ENCODE measurements around the gene NOSTRIN.

Gene NOSTRIN

DNA sequence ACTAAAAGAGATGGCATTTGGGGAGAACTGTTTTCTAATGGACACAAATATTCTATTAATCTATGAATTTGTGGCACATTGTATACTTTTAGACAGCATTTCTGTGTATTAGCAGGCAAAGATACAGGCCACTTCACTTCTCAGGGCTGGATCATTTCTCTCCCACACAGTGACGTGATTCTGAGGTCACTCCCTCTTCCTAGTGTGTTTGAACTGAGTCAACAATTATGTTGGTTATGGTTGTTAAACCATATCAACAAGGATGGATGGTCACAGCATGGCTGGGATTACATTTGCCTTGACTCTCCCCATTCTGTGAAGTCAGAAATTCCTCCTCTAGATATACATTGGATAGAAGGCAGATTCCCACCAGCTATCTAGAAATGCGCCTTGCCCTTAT lies 11.6 kb downstream of the NOSTRIN start:
- no CpG with 5 or more reads among the region's 2 CpGs for WGBS (ENCODE audit: extremely low coverage, insufficient coverage, insufficient read length)
- Histone ChIP-seq H3K4me2 (ENCODE audit: low read length) (no peak overlapping the region), H3K4ac (ENCODE audit: low read depth, low read length) (no peak overlapping the region), H3K18ac (ENCODE audit: low read length) (no peak overlapping the region), H3K4me3 (ENCODE audit: low read depth, low read length) (no peak overlapping the region), H3K36me3 (ENCODE audit: control insufficient read depth in 1 of 2, insufficient read depth in 2 of 2, low read length in 2 of 2) (no peaks in the 10 kb centered on the region), H3K14ac (ENCODE audit: low read length) (no peak overlapping the region), H3K9ac (ENCODE audit: low read length) (no peak overlapping the region), H4K91ac (ENCODE audit: low read depth, low read length) (no peak overlapping the region), H3K27me3 (ENCODE audit: insufficient read depth, low read length) (no peaks in the 10 kb centered on the region), H3K27ac (ENCODE audit: low read depth, low read length) (no peak overlapping the region), H4K8ac (ENCODE audit: low read depth, low read length) (no peak overlapping the region), H3K9me3 (ENCODE audit: insufficient read depth, low read depth, low read length) (no peaks in the 10 kb centered on the region), H2BK12ac (ENCODE audit: low read length) (no peak overlapping the region), H2AK5ac (ENCODE audit: low read length) (no peak overlapping the region), H4K12ac (ENCODE audit: low read depth, low read length) (no peak overlapping the region), H3K79me1 (ENCODE audit: low read length) (peaks cover 7% of the 10 kb centered on the region), H3K23ac (ENCODE audit: low read length) (no peak overlapping the region), H2BK120ac (ENCODE audit: insufficient read depth, low read length, poor library complexity) (no peak overlapping the region), H2BK5ac (ENCODE audit: low read depth, low read length, poor library complexity) (no peak overlapping the region), H2AFZ (ENCODE audit: insufficient read depth, low read length, poor library complexity) (no peak overlapping the region), H3K79me2 (ENCODE audit: control insufficient read depth, insufficient read depth, low read length, poor library complexity) (no peaks in the 10 kb centered on the region), H3K4me1 (ENCODE audit: control insufficient read depth in 1 of 2, insufficient read depth in 2 of 2, low read length in 2 of 2) (peaks cover 10 to 15% of the 10 kb centered on the region in 2 experiments)
- no peak for DNase-seq

DNA sequence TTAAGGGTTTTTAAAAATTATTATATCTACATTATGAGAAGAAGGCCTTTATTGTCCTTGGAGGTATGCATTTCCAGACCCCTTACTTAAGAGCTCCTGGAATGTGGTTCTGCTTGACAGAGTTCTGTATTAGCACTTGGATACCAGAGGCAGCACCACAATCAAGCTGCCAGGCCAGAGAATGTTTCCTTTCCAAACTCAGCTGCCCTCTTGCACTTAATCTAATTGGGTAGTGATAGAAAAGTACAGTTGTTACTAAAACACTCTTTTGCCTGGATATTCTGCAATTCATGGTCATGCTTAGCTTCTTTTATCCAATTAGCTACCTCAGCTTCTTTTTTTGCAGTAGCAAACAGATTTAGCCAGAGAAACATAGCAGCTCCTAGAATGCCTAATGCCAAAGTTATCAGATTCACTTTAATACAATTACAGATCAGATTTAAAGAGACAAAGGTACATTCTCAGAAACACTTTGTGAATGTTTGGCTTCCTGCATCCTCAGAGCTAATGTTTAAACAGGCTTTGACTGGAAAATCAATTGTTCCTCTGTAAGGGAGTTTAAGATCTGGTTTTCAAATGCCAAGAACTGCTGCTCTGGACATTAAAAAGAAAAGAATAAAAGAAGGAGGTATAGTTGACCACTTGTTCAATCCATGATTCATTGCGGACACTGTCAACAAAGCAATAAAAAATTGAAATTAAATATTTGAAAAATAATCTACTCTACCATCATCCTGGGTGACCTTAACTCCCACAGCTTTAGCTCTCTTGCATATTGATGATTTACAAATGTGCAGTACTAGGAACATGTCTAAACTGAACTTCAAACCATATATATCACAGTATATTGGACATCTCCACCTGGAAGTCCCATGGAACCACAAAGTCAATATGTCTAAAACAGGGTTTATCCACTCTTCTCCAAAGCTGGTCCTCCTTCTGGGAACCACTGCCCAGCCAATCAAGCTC lies 12.8 kb downstream of the NOSTRIN start:
- H3K27ac ChIP-seq (ENCODE audit: low read depth, low read length) = peak overlapping the region; percentile 29
- no peak overlapping the region for H2AFZ ChIP-seq (ENCODE audit: insufficient read depth, low read length, poor library complexity)
- no peak overlapping the region for H2BK120ac ChIP-seq (ENCODE audit: insufficient read depth, low read length, poor library complexity)
- peak overlapping the region; percentile 84 for H2BK12ac ChIP-seq (ENCODE audit: low read length)
- H3K4me1 ChIP-seq (ENCODE audit: control insufficient read depth in 1 of 2, insufficient read depth in 2 of 2, low read length in 2 of 2) = peaks cover 10 to 15% of the 10 kb centered on the region in 2 experiments
- H3K9me3 ChIP-seq (ENCODE audit: insufficient read depth, low read depth, low read length) = no peaks in the 10 kb centered on the region
- H3K27me3 ChIP-seq (ENCODE audit: insufficient read depth, low read length) = no peaks in the 10 kb centered on the region
- H3K79me1 ChIP-seq (ENCODE audit: low read length) = peaks cover 7% of the 10 kb centered on the region
- H3K4ac ChIP-seq (ENCODE audit: low read depth, low read length) = no peak overlapping the region
- H3K36me3 ChIP-seq (ENCODE audit: control insufficient read depth in 1 of 2, insufficient read depth in 2 of 2, low read length in 2 of 2) = no peaks in the 10 kb centered on the region
- H3K4me3 ChIP-seq (ENCODE audit: low read depth, low read length) = no peak overlapping the region
- peak overlapping the region; percentile 43 for H4K91ac ChIP-seq (ENCODE audit: low read depth, low read length)
- peak overlapping the region; percentile 57 for H3K14ac ChIP-seq (ENCODE audit: low read length)
- H3K9ac ChIP-seq (ENCODE audit: low read length) = no peak overlapping the region
- H3K4me2 ChIP-seq (ENCODE audit: low read length) = no peak overlapping the region
- no peak overlapping the region for H2BK5ac ChIP-seq (ENCODE audit: low read depth, low read length, poor library complexity)
- no peak overlapping the region for H3K18ac ChIP-seq (ENCODE audit: low read length)
- H2AK5ac ChIP-seq (ENCODE audit: low read length) = no peak overlapping the region
- no peak overlapping the region for H3K23ac ChIP-seq (ENCODE audit: low read length)
- H3K79me2 ChIP-seq (ENCODE audit: control insufficient read depth, insufficient read depth, low read length, poor library complexity) = no peaks in the 10 kb centered on the region
- no peak for DNase-seq
- no peak overlapping the region for H4K12ac ChIP-seq (ENCODE audit: low read depth, low read length)
- H4K8ac ChIP-seq (ENCODE audit: low read depth, low read length) = no peak overlapping the region
- no CpG with 5 or more reads among the region's 1 CpG for WGBS (ENCODE audit: extremely low coverage, insufficient coverage, insufficient read length)

DNA sequence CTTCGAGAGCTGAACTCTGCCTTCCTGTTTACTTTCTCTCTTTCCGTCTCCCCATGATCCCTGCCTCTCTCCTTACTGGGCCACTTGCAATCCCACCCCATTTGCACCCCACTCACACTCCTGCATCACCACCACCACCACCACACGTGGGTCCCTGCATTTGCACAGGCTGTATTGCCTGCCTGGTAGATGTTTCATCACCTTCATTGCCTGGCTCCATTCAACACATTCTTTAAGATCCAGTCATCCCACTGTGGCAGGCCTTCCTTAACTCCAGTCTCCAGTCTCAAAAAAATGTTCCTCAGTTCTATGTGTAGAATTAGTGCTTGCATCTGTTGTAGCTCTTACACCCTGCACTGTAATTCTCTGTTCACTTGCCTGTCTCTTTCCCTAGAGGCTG lies 13.9 kb downstream of the NOSTRIN start:
- Histone ChIP-seq H3K27me3 (ENCODE audit: insufficient read depth, low read length) (no peaks in the 10 kb centered on the region), H4K12ac (ENCODE audit: low read depth, low read length) (no peak overlapping the region), H2BK12ac (ENCODE audit: low read length) (no peak overlapping the region), H3K9me3 (ENCODE audit: insufficient read depth, low read depth, low read length) (no peaks in the 10 kb centered on the region), H2BK120ac (ENCODE audit: insufficient read depth, low read length, poor library complexity) (no peak overlapping the region), H3K23ac (ENCODE audit: low read length) (no peak overlapping the region), H2BK5ac (ENCODE audit: low read depth, low read length, poor library complexity) (no peak overlapping the region), H3K36me3 (ENCODE audit: control insufficient read depth in 1 of 2, insufficient read depth in 2 of 2, low read length in 2 of 2) (no peaks in the 10 kb centered on the region), H3K4me2 (ENCODE audit: low read length) (no peak overlapping the region), H3K4me3 (ENCODE audit: low read depth, low read length) (no peak overlapping the region), H3K18ac (ENCODE audit: low read length) (no peak overlapping the region), H3K79me1 (ENCODE audit: low read length) (peaks cover 7% of the 10 kb centered on the region), H3K4ac (ENCODE audit: low read depth, low read length) (no peak overlapping the region), H2AFZ (ENCODE audit: insufficient read depth, low read length, poor library complexity) (no peak overlapping the region), H2AK5ac (ENCODE audit: low read length) (no peak overlapping the region), H3K9ac (ENCODE audit: low read length) (no peak overlapping the region), H4K91ac (ENCODE audit: low read depth, low read length) (no peak overlapping the region), H3K79me2 (ENCODE audit: control insufficient read depth, insufficient read depth, low read length, poor library complexity) (no peaks in the 10 kb centered on the region), H4K8ac (ENCODE audit: low read depth, low read length) (no peak overlapping the region), H3K14ac (ENCODE audit: low read length) (no peak overlapping the region), H3K4me1 (ENCODE audit: control insufficient read depth in 1 of 2, insufficient read depth in 2 of 2, low read length in 2 of 2) (peaks cover 10 to 15% of the 10 kb centered on the region in 2 experiments), H3K27ac (ENCODE audit: low read depth, low read length) (no peak overlapping the region)
- peak; percentile 45 to 72 for DNase-seq
- no CpG with 5 or more reads among the region's 3 CpGs for WGBS (ENCODE audit: extremely low coverage, insufficient coverage, insufficient read length)

DNA sequence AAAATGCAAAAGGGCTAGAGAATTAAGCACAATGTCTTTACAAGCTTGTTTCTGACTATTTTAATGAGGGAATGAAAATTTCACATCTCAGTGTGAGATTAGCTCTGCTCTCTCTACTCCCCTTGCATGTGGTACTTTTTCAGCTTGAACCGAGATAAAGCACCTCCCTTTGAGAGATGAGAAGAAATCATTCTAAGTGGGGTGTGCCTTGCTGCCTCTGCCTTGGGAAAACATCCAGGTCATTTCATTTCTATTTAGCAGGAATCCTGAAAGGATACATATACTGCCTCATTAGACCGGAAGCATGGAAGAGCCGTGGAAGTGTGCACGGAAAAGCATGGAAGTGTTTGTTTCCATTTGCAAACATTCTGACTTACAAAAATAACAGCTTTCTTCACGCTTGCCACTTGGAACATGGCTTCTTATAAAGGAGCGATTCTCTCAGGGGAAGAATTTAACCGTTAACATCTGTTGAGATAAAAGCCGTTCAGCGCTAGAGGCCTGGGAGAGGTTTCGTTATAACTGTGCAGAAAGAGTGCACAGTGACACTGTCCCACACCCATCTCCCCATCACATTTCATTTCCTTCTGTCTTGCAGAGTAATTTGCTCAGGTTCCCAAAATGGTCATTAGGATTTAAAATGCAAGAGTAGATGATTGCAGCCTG lies 16.7 kb downstream of the NOSTRIN start:
- no peak overlapping the region for H3K14ac ChIP-seq (ENCODE audit: low read length)
- H3K18ac ChIP-seq (ENCODE audit: low read length) = no peak overlapping the region
- H3K4me2 ChIP-seq (ENCODE audit: low read length) = no peak overlapping the region
- no peaks in the 10 kb centered on the region for H3K9me3 ChIP-seq (ENCODE audit: insufficient read depth, low read depth, low read length)
- no peaks in the 10 kb centered on the region for H3K36me3 ChIP-seq (ENCODE audit: control insufficient read depth in 1 of 2, insufficient read depth in 2 of 2, low read length in 2 of 2)
- no peak overlapping the region for H2BK120ac ChIP-seq (ENCODE audit: insufficient read depth, low read length, poor library complexity)
- no peak overlapping the region for H3K27ac ChIP-seq (ENCODE audit: low read depth, low read length)
- H3K79me2 ChIP-seq (ENCODE audit: control insufficient read depth, insufficient read depth, low read length, poor library complexity) = no peaks in the 10 kb centered on the region
- H2AK5ac ChIP-seq (ENCODE audit: low read length) = no peak overlapping the region
- no peak for DNase-seq
- no CpG with 5 or more reads among the region's 10 CpGs for WGBS (ENCODE audit: extremely low coverage, insufficient coverage, insufficient read length)
- H2AFZ ChIP-seq (ENCODE audit: insufficient read depth, low read length, poor library complexity) = no peak overlapping the region
- no peak overlapping the region for H2BK5ac ChIP-seq (ENCODE audit: low read depth, low read length, poor library complexity)
- no peak overlapping the region for H3K4ac ChIP-seq (ENCODE audit: low read depth, low read length)
- H4K12ac ChIP-seq (ENCODE audit: low read depth, low read length) = no peak overlapping the region
- H3K4me1 ChIP-seq (ENCODE audit: control insufficient read depth in 1 of 2, insufficient read depth in 2 of 2, low read length in 2 of 2) = peaks cover 10 to 13% of the 10 kb centered on the region in 2 experiments
- no peak overlapping the region for H3K4me3 ChIP-seq (ENCODE audit: low read depth, low read length)
- peaks cover 7% of the 10 kb centered on the region for H3K79me1 ChIP-seq (ENCODE audit: low read length)
- no peak overlapping the region for H4K91ac ChIP-seq (ENCODE audit: low read depth, low read length)
- H2BK12ac ChIP-seq (ENCODE audit: low read length) = no peak overlapping the region
- no peak overlapping the region for H3K9ac ChIP-seq (ENCODE audit: low read length)
- H4K8ac ChIP-seq (ENCODE audit: low read depth, low read length) = no peak overlapping the region
- H3K27me3 ChIP-seq (ENCODE audit: insufficient read depth, low read length) = no peaks in the 10 kb centered on the region
- no peak overlapping the region for H3K23ac ChIP-seq (ENCODE audit: low read length)

Data from trophoblast cell (in vitro differentiated cells and primary cell).